H1 (cell line): ENCODE results near the gene ZFP91. TPM values are rescaled to one million over a fixed set of nuclear protein-coding genes. Genes with fewer than 3 reads are reported as not detected.
A peak's percentile ranks its signal among the peaks of the same experiment; 100 is the strongest.

ENCODE experiments used
- CTCF ChIA-PET: fragments of 300-600 bp; sonication (Branson Sonifier 250); formaldehyde crosslinking; loops from one replicate; lab custom pipeline; 2021; ENCODE audit not compliant: partially characterized antibody; lab: Charles Lee
- POLR2A ChIA-PET: fragments of 300-600 bp; sonication (Branson Sonifier 250); formaldehyde crosslinking; loops from one replicate; lab custom pipeline; 2021; ENCODE audit warnings: inconsistent platforms; ENCODE audit not compliant: partially characterized antibody; lab: Charles Lee
- DNase-seq, 2 experiments: peaks; one replicate each; pipeline versions ENCODE4 v3.0.0 to v3.0.0-alpha.2; 2010 to 2022; ENCODE audit warnings: low spot score in 2 of 2, low read depth in 1 of 2, mixed read lengths in 1 of 2
- FAIRE-seq: peaks from 2 replicates; lab custom pipeline; 2011; peaks lifted over from hg19 to GRCh38; lab: Jason Lieb, UNC
- H2AFZ ChIP-seq: 2 replicates; pipeline ENCODE4 v1.8.1; 2012; ENCODE audit warnings: low read length, inconsistent platforms
- H2AK5ac ChIP-seq: 2 replicates; pipeline ENCODE4 v1.6.1; 2013; ENCODE audit warnings: low read depth, low read length
- H2BK120ac ChIP-seq: replicated peaks from 2 replicates; pipeline ENCODE3; 2013; ENCODE audit warnings: low read depth, low read length, inconsistent platforms
- H2BK12ac ChIP-seq: 2 replicates; pipeline ENCODE4 v1.6.1; 2013; ENCODE audit warnings: low read depth, low read length
- H2BK15ac ChIP-seq: 2 replicates; pipeline ENCODE4 v1.6.1; 2013; ENCODE audit warnings: low read length
- H2BK20ac ChIP-seq: 2 replicates; pipeline ENCODE4 v1.6.1; 2013; ENCODE audit warnings: low read length
- H2BK5ac ChIP-seq: 2 replicates; pipeline ENCODE4 v1.6.1; 2013; ENCODE audit warnings: low read depth, low read length
- H3K14ac ChIP-seq: 2 replicates; pipeline ENCODE4 v1.6.1; 2013; ENCODE audit warnings: inconsistent platforms; ENCODE audit not compliant: insufficient read length
- H3K18ac ChIP-seq: 2 replicates; pipeline ENCODE4 v1.6.1; 2013; ENCODE audit warnings: low read length; ENCODE audit errors: extremely low read depth
- H3K23ac ChIP-seq: 2 replicates; pipeline ENCODE4 v1.6.1; 2013; ENCODE audit warnings: inconsistent platforms; ENCODE audit not compliant: insufficient read length
- H3K23me2 ChIP-seq: 2 replicates; pipeline ENCODE4 v1.6.1; 2013; ENCODE audit warnings: low read depth, low read length
- H3K27ac ChIP-seq: 2 replicates; pipeline ENCODE4 v1.6.1; 2011; ENCODE audit warnings: low read depth, low read length, inconsistent platforms
- H3K27me3 ChIP-seq, 4 experiments: replicated peaks in 1 of 4; 1 replicate in 1 of 4; 2 replicates in 3 of 4; pipeline versions ENCODE4 v1.6.1 to v1.8.1; 2011 to 2013; ENCODE audit warnings: low read length in 3 of 4, mild to moderate bottlenecking in 3 of 4, inconsistent platforms in 2 of 4, mixed read lengths in 2 of 4, moderate library complexity in 1 of 4; ENCODE audit not compliant: control insufficient read depth in 3 of 4, insufficient read depth in 3 of 4; ENCODE audit errors: extremely low read depth in 1 of 4
- H3K36me3 ChIP-seq, 4 experiments: 2 replicates each; pipeline versions ENCODE4 v1.6.1 to v1.8.1; 2011 to 2013; ENCODE audit warnings: mild to moderate bottlenecking in 4 of 4, low read length in 3 of 4, moderate library complexity in 2 of 4, control low read depth in 1 of 4, inconsistent platforms in 1 of 4; ENCODE audit not compliant: insufficient read depth in 4 of 4, control insufficient read depth in 2 of 4
- H3K4ac ChIP-seq: replicated peaks from 2 replicates; pipeline ENCODE3; 2013; ENCODE audit warnings: low read length, low read depth, mixed read lengths, inconsistent platforms; ENCODE audit not compliant: insufficient read length
- H3K4me1 ChIP-seq, 4 experiments: replicated peaks in 1 of 4; 1 replicate in 1 of 4; 2 replicates in 3 of 4; pipeline versions ENCODE4 v1.6.1 to v1.8.1; 2011 to 2013; ENCODE audit warnings: low read length in 3 of 4, inconsistent platforms in 2 of 4, mixed read lengths in 1 of 4; ENCODE audit not compliant: insufficient read depth in 4 of 4, control insufficient read depth in 3 of 4
- H3K4me2 ChIP-seq, 2 experiments: 2 replicates each; pipeline versions ENCODE4 v1.6.1 to v1.8.1; 2011 to 2013; ENCODE audit warnings: low read depth in 2 of 2, low read length in 2 of 2, control low read depth in 1 of 2, inconsistent platforms in 1 of 2, mild to moderate bottlenecking in 1 of 2; ENCODE audit not compliant: insufficient read depth in 1 of 2
- H3K4me3 ChIP-seq, 4 experiments: fragments of 200-600, 300-600 bp in 1 of 4; sonication (generic), shearing (Covaris generic), sonication (Bioruptor Twin) in 1 of 4; 2 replicates each; pipeline versions ENCODE4 v1.5.1 to v1.8.1; 2011 to 2016; ENCODE audit warnings: low read length in 4 of 4, low read depth in 3 of 4, control low read depth in 2 of 4, inconsistent platforms in 2 of 4, mild to moderate bottlenecking in 2 of 4, mixed read lengths in 1 of 4, moderate library complexity in 1 of 4; ENCODE audit not compliant: insufficient read depth in 2 of 4; ENCODE audit errors: extremely low read depth in 1 of 4
- H3K56ac ChIP-seq: replicated peaks from 2 replicates; pipeline ENCODE3; 2013; ENCODE audit warnings: low read depth, mild to moderate bottlenecking, mixed read lengths, low read length, inconsistent platforms; ENCODE audit not compliant: insufficient read length
- H3K79me1 ChIP-seq: 2 replicates; pipeline ENCODE4 v1.6.1; 2013; ENCODE audit warnings: low read depth, low read length, control low read depth
- H3K79me2 ChIP-seq, 2 experiments: 2 replicates each; pipeline versions ENCODE4 v1.6.1 to v1.8.1; 2012 to 2013; ENCODE audit warnings: low read length in 2 of 2, mild to moderate bottlenecking in 2 of 2, inconsistent platforms in 1 of 2; ENCODE audit not compliant: insufficient read depth in 2 of 2, control insufficient read depth in 1 of 2
- H3K9ac ChIP-seq, 4 experiments: replicated peaks in 1 of 4; 1 replicate in 1 of 4; 2 replicates in 3 of 4; pipeline versions ENCODE4 v1.6.1 to v1.8.1; 2011 to 2013; ENCODE audit warnings: low read depth in 3 of 4, low read length in 3 of 4, control low read depth in 2 of 4, mild to moderate bottlenecking in 2 of 4, moderate library complexity in 2 of 4, inconsistent platforms in 1 of 4; ENCODE audit errors: extremely low read depth in 1 of 4
- H3K9me3 ChIP-seq, 2 experiments: 2 replicates each; pipeline versions ENCODE4 v1.6.1 to v1.8.1; 2012 to 2013; ENCODE audit warnings: mild to moderate bottlenecking in 2 of 2, moderate library complexity in 2 of 2, control low read depth in 1 of 2, inconsistent platforms in 1 of 2, low read depth in 1 of 2, low read length in 1 of 2, mixed read lengths in 1 of 2; ENCODE audit not compliant: insufficient read depth in 2 of 2
- H4K20me1 ChIP-seq, 2 experiments: replicated peaks in 1 of 2; 2 replicates each; pipeline versions ENCODE3 to v1.8.1; 2011 to 2013; ENCODE audit warnings: inconsistent platforms in 2 of 2, low read length in 2 of 2, mild to moderate bottlenecking in 1 of 2; ENCODE audit not compliant: insufficient read depth in 2 of 2, control insufficient read depth in 1 of 2
- H4K5ac ChIP-seq: 2 replicates; pipeline ENCODE4 v1.6.1; 2013; ENCODE audit warnings: low read length, low read depth, mixed read lengths, inconsistent platforms; ENCODE audit not compliant: insufficient read length
- H4K8ac ChIP-seq: 2 replicates; pipeline ENCODE4 v1.8.0; 2013; ENCODE audit warnings: mild to moderate bottlenecking, moderate library complexity, low read length, inconsistent platforms; ENCODE audit not compliant: insufficient read depth; ENCODE audit errors: extremely low read depth
- H4K91ac ChIP-seq: replicated peaks from 2 replicates; pipeline ENCODE3; 2013; ENCODE audit warnings: low read length, mixed read lengths, inconsistent platforms; ENCODE audit not compliant: insufficient read length
- BACH1 ChIP-seq: IDR thresholded peaks from 2 replicates; pipeline ENCODE4 v1.6.1; 2012; ENCODE audit warnings: low read length, improper control_type of control experiment
- CBX5 ChIP-seq: fragments of 300-800, 300-1000 bp; sonication (generic); IDR thresholded peaks from 2 replicates; pipeline ENCODE4 v1.7.1; 2016; ENCODE audit warnings: antibody characterized with exemption, low read length, low read depth
- CBX8 ChIP-seq: fragments of 300-800, 300-1000 bp; sonication (generic); IDR thresholded peaks from 2 replicates; pipeline ENCODE4 v1.7.1; 2016; ENCODE audit warnings: low read depth, low read length, borderline replicate concordance
- CHD1 ChIP-seq: IDR thresholded peaks from 2 replicates; pipeline ENCODE4 v1.6.1; 2012; ENCODE audit warnings: low read depth, low read length, improper control_type of control experiment
- EGR1 ChIP-seq: IDR thresholded peaks from 2 replicates; pipeline ENCODE4 v1.6.1; 2011; ENCODE audit warnings: low read depth, low read length, borderline replicate concordance
- HDAC2 ChIP-seq, 2 experiments: fragments of 300-600 bp in 1 of 2; sonication (generic) in 1 of 2; IDR thresholded peaks; 2 replicates each; pipeline ENCODE4 v1.6.1; 2011 to 2012; ENCODE audit warnings: low read depth in 2 of 2, low read length in 2 of 2, mild to moderate bottlenecking in 2 of 2, moderate library complexity in 2 of 2, borderline replicate concordance in 1 of 2, inconsistent platforms in 1 of 2
- MAX ChIP-seq: IDR thresholded peaks from 2 replicates; pipeline ENCODE4 v1.6.1; 2012; ENCODE audit warnings: inconsistent platforms
- RNF2 ChIP-seq: fragments of 200-900, 300-1000 bp; sonication (generic); IDR thresholded peaks from 2 replicates; pipeline ENCODE4 v1.7.1; 2016; ENCODE audit warnings: borderline replicate concordance, low read depth, mild to moderate bottlenecking, antibody characterized with exemption, low read length; ENCODE audit not compliant: poor library complexity, severe bottlenecking; ENCODE audit errors: missing control alignments
- SUZ12 ChIP-seq: fragments of 200-600 bp; sonication (generic); IDR thresholded peaks from 2 replicates; pipeline ENCODE4 v1.6.1; 2012; ENCODE audit warnings: mild to moderate bottlenecking, inconsistent platforms, low read length, moderate library complexity, mixed read lengths
- ZNF274 ChIP-seq: IDR thresholded peaks from 2 replicates; pipeline ENCODE4 v1.7.0; 2012; ENCODE audit warnings: low read length, borderline replicate concordance; ENCODE audit errors: extremely low read depth
- WGBS, 2 experiments: shearing (Covaris generic) in 1 of 2; methylation state at CpG; one replicate each; pipeline versions ENCODE4 v1.1.6 to v1.1.7; 2013 to 2015; ENCODE audit warnings: low lambda C conversion rate in 2 of 2, mixed read lengths in 2 of 2, inconsistent platforms in 1 of 2, low coverage in 1 of 2, missing lambda C conversion rate in 1 of 2; ENCODE audit not compliant: insufficient replicate concordance in 2 of 2, insufficient coverage in 1 of 2, insufficient read length in 1 of 2; ENCODE audit errors: extremely low coverage in 1 of 2, missing lambda C conversion rate in 1 of 2; 5-methylcytosine and 5-hydroxymethylcytosine counted together
- polyA plus RNA-seq, 7 experiments: library from polyadenylated mRNA; depleted of rRNA in 3 of 7; stranded (reverse) in 5 of 7; unstranded in 2 of 7; fragments of >200 nt in 5 of 7; fragments of 200-250 nt in 2 of 7; gene quantifications; 1 replicate in 5 of 7; 2 replicates in 1 of 7; 4 replicates in 1 of 7; pipeline versions ENCODE4 v1.2.1 to v1.2.3, GENCODE V29; 2011 to 2013; ENCODE audit warnings: missing spikeins in 2 of 7, mixed read lengths in 2 of 7
- total RNA-seq: library from RNA; stranded (reverse); fragmentation: NEBNext Ultra II Directional; extraction: Animal tissue kit (Norgen Biotek cat#: 25700); gene quantifications from 2 replicates; pipeline ENCODE4 v1.2.1, GENCODE V29; 2021

The ZFP91 gene
- total and polyA plus RNA-seq, 2 of the 8 experiments (the other 6 are each of a cell fraction or from before 2014, with no cell fraction given), result 10.7 to 29.0 TPM

- Histone ChIP-seq H4K8ac (peak overlapping the region; percentile 95), H3K9me3 (no peaks in the 10 kb centered on the region), H3K9ac (peak overlapping the region; percentile 87 to 94 (median 90)), H2BK12ac (no peak overlapping the region), H3K56ac (peak overlapping the region; percentile 79), H2BK120ac (no peak overlapping the region), H3K4me2 (peak overlapping the region; percentile 69 to 82), H3K36me3 (peaks cover 0 to 11% (median 0%) of the 10 kb centered on the region in 4 experiments; a peak in 1 of 8 replicates), H4K5ac (peak overlapping the region; percentile 38), H2BK5ac (peak overlapping the region; percentile 58), H3K79me1 (no peaks in the 10 kb centered on the region), H3K79me2 (peaks cover 9 to 50% of the 10 kb centered on the region in 2 experiments; a peak in 3 of 4 replicates), H3K23me2 (no peaks in the 10 kb centered on the region), H4K91ac (no peak overlapping the region), H3K14ac (no peak overlapping the region), H3K18ac (peak overlapping the region; percentile 48), H2BK20ac (no peak overlapping the region), H3K23ac (no peak overlapping the region), H3K4ac (no peak overlapping the region), H3K4me1 (peaks cover 0 to 2% (median 2%) of the 10 kb centered on the region in 4 experiments; a peak in 4 of 7 replicates), H2AK5ac (no peak overlapping the region), H3K27me3 (no peaks in the 10 kb centered on the region), H4K20me1 (peaks cover 1 to 4% of the 10 kb centered on the region in 2 experiments), H3K27ac (peak overlapping the region; percentile 94), H2AFZ (no peak overlapping the region), H3K4me3 (peak overlapping the region; percentile 72 to 98 (median 92)), H2BK15ac (no peak overlapping the region)
- 1% methylated on average over 54 of the region's 78 CpGs; no CpG with 5 or more reads in 1 of the 2 experiments for WGBS, 2 experiments
- ChIA-PET CTCF (interaction anchor here (0.7 to 1.2 kb wide), 3 partner anchors 10 to 50 kb away, joined by 3 read pairs; no protein-coding TSS in a partner anchor), POLR2A (interaction anchor here (1.9 kb wide), 1 partner anchor 565 kb away, joined by 5 read pairs; no protein-coding TSS in a partner anchor)
- DNase-seq (peak; percentile 61 to 89), FAIRE-seq (no peak)
- no peak for TF ChIP-seq BACH1
- no peak for TF ChIP-seq SUZ12
- peak; percentile 96 for TF ChIP-seq MAX
- peak in 1 of 2 experiments; percentile 81; a peak in 2 of 4 replicates for TF ChIP-seq HDAC2 (IDR thresholded peaks at IDR 0.05; ENCODE audit: borderline replicate concordance in 1 of 2, low read depth in 2 of 2, low read length in 2 of 2)
- no peak for TF ChIP-seq CBX8
- TF ChIP-seq ZNF274, result no peak
- no peak for TF ChIP-seq CBX5
- no peak for TF ChIP-seq EGR1
- no peak for TF ChIP-seq RNF2
- TF ChIP-seq CHD1, result no peak
Measured at GRCh38 chr11:58579192-58580129, 598 bp downstream of the ZFP91 start.
